Measurements from ENCODE around the gene TMEM121.
"Not testable (repeated sequence)": the region's sequence is repeated elsewhere in the genome, so short reads cannot be mapped to it uniquely, and the experiment has no call there.

Gene TMEM121

DNA sequence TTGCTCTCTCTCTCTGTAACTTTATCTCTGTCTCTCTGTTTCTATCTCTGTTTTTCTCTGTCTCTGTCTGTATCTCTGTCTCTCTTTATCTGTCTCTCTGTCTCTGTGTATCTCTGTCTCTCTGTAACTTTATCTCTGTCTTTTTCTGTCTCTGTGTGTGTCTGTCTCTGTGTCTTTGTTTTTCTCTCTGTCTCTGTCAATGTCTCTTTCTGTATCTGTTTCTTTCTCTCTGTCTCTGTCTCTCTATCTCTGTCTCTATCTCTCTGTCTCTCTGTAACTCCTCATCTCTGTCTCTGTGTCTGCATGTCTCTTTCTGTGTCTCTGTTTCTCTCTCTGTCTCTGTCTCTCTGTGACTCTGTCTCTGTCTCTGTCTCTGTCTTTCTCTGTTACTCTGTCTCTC is 51.7 kb downstream of the TMEM121 start:
- H3K27ac ChIP-seq, result no peak overlapping the region
- TF ChIP-seq, protein P1, sequence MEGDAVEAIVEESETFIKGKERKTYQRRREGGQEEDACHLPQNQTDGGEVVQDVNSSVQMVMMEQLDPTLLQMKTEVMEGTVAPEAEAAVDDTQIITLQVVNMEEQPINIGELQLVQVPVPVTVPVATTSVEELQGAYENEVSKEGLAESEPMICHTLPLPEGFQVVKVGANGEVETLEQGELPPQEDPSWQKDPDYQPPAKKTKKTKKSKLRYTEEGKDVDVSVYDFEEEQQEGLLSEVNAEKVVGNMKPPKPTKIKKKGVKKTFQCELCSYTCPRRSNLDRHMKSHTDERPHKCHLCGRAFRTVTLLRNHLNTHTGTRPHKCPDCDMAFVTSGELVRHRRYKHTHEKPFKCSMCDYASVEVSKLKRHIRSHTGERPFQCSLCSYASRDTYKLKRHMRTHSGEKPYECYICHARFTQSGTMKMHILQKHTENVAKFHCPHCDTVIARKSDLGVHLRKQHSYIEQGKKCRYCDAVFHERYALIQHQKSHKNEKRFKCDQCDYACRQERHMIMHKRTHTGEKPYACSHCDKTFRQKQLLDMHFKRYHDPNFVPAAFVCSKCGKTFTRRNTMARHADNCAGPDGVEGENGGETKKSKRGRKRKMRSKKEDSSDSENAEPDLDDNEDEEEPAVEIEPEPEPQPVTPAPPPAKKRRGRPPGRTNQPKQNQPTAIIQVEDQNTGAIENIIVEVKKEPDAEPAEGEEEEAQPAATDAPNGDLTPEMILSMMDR (conservative IDR thresholded peaks at IDR 0.05), result no peak

DNA sequence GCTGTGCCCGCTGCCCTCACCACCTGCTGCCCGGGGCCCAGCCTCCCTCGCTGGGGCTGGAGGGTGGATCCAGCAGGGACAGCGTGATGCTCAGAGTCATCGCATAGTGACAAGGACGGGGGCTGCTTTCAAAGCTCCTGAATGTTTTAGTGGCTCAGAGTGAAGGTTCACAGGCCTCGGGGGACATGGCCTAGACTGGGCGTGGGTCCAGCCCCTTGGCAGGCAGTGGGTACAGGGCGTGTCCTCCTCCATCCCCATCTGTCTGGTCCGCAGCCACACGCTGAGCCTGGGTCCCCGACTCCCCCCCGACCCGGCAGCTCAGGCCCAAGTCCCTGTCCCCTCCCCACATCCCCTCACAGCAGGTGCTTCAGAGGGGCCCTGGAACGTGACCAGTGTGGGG is 52.8 kb downstream of the TMEM121 start:
- not testable (repeated sequence) for H3K27ac ChIP-seq

Measured in VCaP (cell line).